Activated CD8-positive, alpha-beta memory T cell treated with anti-CD3 and anti-CD28 coated beads, Interleukin-2, amount 10 ng/mL, durations not matched to agents 7 days and 5 days (primary cell): ENCODE data around the gene DUOXA2. TPM values are rescaled to one million over a fixed set of nuclear protein-coding genes. Genes with fewer than 3 reads are reported as not detected.

ENCODE experiments used
- ATAC-seq: fragments of 150-1000 bp; cut with Tn5 transposase; one replicate; pipeline ENCODE4 v1.10.0; 2021; ENCODE audit warnings: moderate library complexity
- CTCF ChIA-PET: fragments of 350-600 bp; sonication (Branson Sonifier 250); formaldehyde crosslinking; loops from one replicate; lab custom pipeline; 2021; ENCODE audit warnings: antibody characterized with exemption; lab: Charles Lee
- DNase-seq: peaks from one replicate; pipeline ENCODE4 v3.0.0-alpha.2; 2020
- H3K27ac Mint-ChIP-seq: one replicate; pipeline ENCODE4 v1.8.0; 2021; ENCODE audit warnings: mild to moderate bottlenecking, mixed read lengths
- H3K27me3 Mint-ChIP-seq: one replicate; pipeline ENCODE4 v1.8.0; 2021; ENCODE audit warnings: mixed read lengths
- H3K36me3 Mint-ChIP-seq: one replicate; pipeline ENCODE4 v1.8.0; 2021; ENCODE audit warnings: mild to moderate bottlenecking, mixed read lengths
- H3K4me1 Mint-ChIP-seq: one replicate; pipeline ENCODE4 v1.8.0; 2021; ENCODE audit warnings: mixed read lengths
- H3K4me3 Mint-ChIP-seq: one replicate; pipeline ENCODE4 v1.8.0; 2021; ENCODE audit warnings: mild to moderate bottlenecking, moderate library complexity, mixed read lengths
- H3K9me3 Mint-ChIP-seq: one replicate; pipeline ENCODE4 v1.8.0; 2022; ENCODE audit warnings: low read depth, mixed read lengths
- total RNA-seq, 2 experiments: library from RNA; stranded (reverse); gene quantifications; one replicate each; pipeline ENCODE4 v1.2.3, GENCODE V29; 2021

DUOXA2 gene
- total RNA-seq, 2 experiments from 2014 or later = not detected

DNA sequence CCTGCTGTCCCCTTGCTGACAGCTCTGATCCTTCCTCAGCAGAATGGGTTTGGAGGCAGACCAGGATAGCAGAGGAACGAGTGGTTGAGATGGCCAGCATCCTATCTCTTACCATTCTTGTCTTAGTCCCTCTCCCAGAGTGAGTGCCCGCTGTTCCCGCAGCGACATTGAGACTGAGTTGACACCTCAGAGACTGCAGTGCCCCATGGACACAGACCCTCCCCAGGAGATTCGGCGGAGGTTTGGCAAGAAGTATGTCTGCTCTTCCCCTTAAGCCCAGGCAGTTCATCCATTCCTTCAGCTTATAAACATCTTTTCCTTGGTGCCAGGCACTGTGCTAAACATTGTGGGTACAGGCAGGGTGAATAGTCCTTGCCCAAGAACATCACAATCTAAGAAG lies 36.9 kb downstream of the DUOXA2 start:
- CTCF ChIA-PET = no interaction called here
- no peak overlapping the region for H3K4me3 Mint-ChIP-seq

DNA sequence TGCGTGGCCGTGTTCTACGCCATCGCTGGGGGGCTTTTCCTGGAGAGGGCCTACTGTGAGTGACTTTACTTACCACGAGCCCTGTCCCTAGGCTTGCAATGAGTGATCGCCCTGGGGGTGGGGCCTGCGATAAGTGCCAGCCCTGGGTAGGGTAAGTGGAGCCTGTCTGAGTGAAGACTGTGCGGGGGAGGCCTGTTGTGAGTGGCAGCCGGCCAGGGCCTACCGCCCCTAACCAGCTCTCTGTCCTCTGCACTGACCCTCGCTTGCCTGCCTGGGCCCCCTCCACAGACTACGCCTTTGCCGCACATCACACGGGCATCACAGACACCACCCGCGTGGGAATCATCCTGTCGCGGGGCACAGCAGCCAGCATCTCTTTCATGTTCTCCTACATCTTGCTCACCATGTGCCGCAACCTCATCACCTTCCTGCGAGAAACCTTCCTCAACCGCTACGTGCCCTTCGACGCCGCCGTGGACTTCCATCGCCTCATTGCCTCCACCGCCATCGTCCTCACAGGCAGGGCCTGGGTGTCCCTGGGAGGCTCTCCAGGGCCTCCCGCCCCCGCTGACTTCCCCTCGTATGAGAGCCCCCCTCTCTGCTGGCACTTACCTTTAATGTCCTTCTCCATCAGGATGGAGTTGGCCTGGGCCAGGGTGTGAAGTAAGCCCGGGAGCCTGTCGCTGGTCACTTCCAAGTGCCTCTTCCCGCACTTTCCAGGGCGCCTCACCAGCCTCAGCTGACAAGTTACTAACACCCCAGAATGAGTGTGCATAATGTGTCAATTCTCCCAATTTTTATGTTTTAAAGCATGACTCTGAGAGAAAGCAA lies 38.1 kb downstream of the DUOXA2 start:
- CTCF ChIA-PET = no interaction called here
- Mint-ChIP-seq H3K4me1 (peaks cover 1% of the 10 kb centered on the region), H3K27ac (no peak overlapping the region), H3K27me3 (no peaks in the 10 kb centered on the region), H3K36me3 (no peaks in the 10 kb centered on the region), H3K9me3 (no peaks in the 10 kb centered on the region), H3K4me3 (no peak overlapping the region)
- ATAC-seq (no peak), DNase-seq (no peak)

More for the DNA sequence above, 36.9 kb downstream of the DUOXA2 start:
- H3K4me1 Mint-ChIP-seq = no peaks in the 10 kb centered on the region
- no peak for DNase-seq
- no peaks in the 10 kb centered on the region for H3K36me3 Mint-ChIP-seq
- H3K27me3 Mint-ChIP-seq = no peaks in the 10 kb centered on the region
- H3K9me3 Mint-ChIP-seq = no peaks in the 10 kb centered on the region
- no peak for ATAC-seq
- H3K27ac Mint-ChIP-seq = no peak overlapping the region

DNA sequence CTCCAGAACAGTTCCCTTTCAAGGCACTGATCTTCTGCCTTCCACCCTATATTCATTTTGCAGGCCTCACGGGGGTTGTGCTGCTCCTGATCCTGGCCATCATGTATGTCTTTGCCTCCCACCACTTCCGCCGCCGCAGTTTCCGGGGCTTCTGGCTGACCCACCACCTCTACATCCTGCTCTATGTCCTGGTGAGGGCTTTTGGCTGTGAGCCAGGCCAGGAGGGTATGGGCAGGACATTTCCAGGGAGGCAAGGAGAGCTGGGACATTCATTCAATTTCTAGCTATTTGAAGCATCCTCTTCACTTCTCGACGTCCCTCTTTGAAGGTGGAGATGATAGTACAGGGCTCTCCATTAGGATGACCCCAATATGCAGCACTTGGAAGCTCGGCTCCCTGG lies 41.6 kb downstream of the DUOXA2 start:
- H3K4me1 Mint-ChIP-seq = peaks cover 8% of the 10 kb centered on the region
- no peaks in the 10 kb centered on the region for H3K27me3 Mint-ChIP-seq
- CTCF ChIA-PET = interaction anchor here (0.8 to 1.2 kb wide), 3 partner anchors 8 to 274 kb away, joined by 3 read pairs; no protein-coding TSS in a partner anchor
- no peak overlapping the region for H3K27ac Mint-ChIP-seq
- no peak overlapping the region for H3K4me3 Mint-ChIP-seq
- no peaks in the 10 kb centered on the region for H3K36me3 Mint-ChIP-seq
- ATAC-seq = no peak
- DNase-seq = no peak
- no peaks in the 10 kb centered on the region for H3K9me3 Mint-ChIP-seq

DNA sequence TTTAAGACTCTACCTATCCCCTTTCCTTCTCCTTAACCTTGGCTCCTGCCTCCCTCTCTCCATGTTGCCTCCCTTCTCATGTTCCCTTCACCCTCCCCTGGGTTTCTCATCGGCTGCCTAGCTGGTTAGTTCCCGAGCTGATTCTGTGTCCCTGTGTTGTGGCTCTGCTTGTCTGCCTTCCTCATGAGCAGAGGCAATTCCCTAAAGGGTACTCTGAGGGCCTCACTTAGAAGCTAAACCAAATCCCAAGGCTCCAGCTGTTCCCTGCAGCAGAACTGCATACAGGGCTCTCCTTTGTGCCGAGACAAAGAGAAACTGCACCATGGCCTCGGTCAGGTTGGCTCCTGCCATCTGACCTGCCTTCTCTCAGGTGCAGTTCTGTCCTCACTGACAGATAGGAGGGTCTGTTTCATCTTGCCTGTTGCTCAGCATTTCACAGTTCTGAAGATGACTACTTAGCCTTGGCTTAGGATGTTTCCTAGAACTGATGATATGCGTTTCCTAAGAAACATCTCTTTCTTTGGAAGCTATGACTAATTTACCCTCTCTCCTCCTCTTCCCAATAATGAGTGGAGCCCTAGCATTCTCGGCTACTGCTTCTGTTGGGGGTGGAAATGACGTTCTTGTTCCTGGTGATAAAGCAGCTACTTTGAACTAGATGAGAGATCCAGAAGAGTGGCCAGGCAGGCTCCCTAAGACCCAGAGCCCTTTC lies 42.8 kb downstream of the DUOXA2 start:
- no peak overlapping the region for H3K27ac Mint-ChIP-seq
- no peaks in the 10 kb centered on the region for H3K27me3 Mint-ChIP-seq
- DNase-seq = no peak
- ATAC-seq = no peak
- H3K4me3 Mint-ChIP-seq = no peak overlapping the region
- H3K36me3 Mint-ChIP-seq = no peaks in the 10 kb centered on the region
- peaks cover 8% of the 10 kb centered on the region for H3K4me1 Mint-ChIP-seq
- H3K9me3 Mint-ChIP-seq = no peaks in the 10 kb centered on the region
- CTCF ChIA-PET = interaction anchor here (0.9 kb wide), 1 partner anchor 273 kb away, joined by 3 read pairs; no protein-coding TSS in a partner anchor

DNA sequence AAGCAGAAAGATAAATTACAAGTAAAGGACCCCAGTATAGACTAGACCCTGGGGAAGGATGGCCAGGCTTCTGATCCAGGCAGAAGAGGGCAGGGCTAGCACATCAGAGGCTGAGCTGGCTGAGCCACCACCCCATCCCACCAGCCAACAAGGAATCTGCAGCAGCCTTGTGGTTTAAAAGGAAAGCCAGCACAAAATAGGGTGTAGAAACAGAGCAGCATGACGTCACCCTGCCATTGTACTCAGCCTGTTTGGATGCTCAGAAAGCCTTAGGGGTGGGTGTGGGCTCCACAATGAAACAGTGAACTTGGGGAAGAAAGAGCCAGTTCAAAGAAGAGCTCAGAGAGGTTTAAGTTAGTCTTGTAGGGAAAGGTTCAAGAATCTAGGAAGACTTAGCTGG lies 43.8 kb downstream of the DUOXA2 start:
- peaks cover 8% of the 10 kb centered on the region for H3K4me1 Mint-ChIP-seq
- no peak overlapping the region for H3K4me3 Mint-ChIP-seq
- no peak overlapping the region for H3K27ac Mint-ChIP-seq
- no peaks in the 10 kb centered on the region for H3K36me3 Mint-ChIP-seq
- no peaks in the 10 kb centered on the region for H3K9me3 Mint-ChIP-seq
- ATAC-seq (peak; percentile 31), DNase-seq (no peak)
- H3K27me3 Mint-ChIP-seq = no peaks in the 10 kb centered on the region
- CTCF ChIA-PET = interaction anchor here (0.5 to 1.6 kb wide), 5 partner anchors 20 to 423 kb away, joined by 3 to 6 read pairs (median 4); no protein-coding TSS in a partner anchor

DNA sequence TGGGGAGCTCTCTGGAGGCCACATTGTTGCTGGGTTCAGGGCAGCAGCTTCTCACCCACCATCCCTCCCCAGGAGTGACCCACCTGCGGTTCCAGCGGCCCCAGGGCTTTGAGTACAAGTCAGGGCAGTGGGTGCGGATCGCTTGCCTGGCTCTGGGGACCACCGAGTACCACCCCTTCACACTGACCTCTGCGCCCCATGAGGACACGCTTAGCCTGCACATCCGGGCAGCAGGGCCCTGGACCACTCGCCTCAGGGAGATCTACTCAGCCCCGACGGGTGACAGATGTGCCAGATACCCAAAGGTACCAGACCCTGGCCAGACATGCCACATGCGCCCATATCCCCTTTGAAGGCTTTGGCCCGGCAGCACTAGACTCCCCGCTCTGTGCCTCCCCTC lies 47.5 kb downstream of the DUOXA2 start:
- H3K36me3 Mint-ChIP-seq = no peaks in the 10 kb centered on the region
- H3K27me3 Mint-ChIP-seq = no peaks in the 10 kb centered on the region
- DNase-seq (no peak), ATAC-seq (no peak)
- H3K4me1 Mint-ChIP-seq = peaks cover 21% of the 10 kb centered on the region
- no peak overlapping the region for H3K27ac Mint-ChIP-seq
- H3K4me3 Mint-ChIP-seq = no peak overlapping the region
- CTCF ChIA-PET = interaction anchor here (1.5 to 12.6 kb wide), 3 partner anchors 43 to 237 kb away, joined by 6 to 258 read pairs (median 34); no protein-coding TSS in a partner anchor
- H3K9me3 Mint-ChIP-seq = no peaks in the 10 kb centered on the region

DNA sequence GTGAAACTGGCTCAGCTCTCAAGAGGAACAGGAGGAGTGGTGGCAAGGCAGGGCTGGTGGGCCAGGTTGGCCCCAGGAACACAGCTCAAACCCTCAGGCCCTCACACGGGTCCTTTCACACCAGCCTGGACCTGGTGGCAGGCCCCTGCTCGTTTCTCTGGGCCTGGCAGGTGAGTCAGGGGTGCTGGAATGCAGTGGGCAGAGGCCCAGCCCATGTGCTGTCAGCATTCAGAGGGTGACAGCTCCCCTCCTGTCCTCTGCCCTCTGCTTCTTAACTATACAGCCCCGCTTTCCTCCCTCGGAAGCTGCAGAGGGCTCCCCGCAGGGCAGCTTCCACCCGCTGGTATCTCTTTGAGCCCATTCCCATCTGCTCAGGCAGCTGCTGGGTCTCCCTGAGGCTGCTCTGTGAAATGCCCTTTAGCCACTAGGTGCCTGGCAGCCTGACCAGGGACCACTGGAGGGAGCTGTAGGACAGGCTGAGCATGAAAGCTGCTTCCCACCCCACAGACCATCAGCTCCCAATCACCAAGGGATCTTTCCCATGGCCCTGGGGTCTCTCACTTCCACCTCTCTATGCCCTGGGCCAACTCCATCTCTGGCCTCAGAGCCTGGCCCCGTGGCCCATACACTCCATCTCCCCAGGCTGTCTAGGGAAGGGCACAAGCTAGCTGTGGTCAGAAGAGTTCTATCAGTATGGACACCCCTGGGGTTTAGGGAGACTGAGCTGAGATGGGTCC lies 48.8 kb downstream of the DUOXA2 start:
- DNase-seq (peak; percentile 79), ATAC-seq (peak; percentile 44)
- Mint-ChIP-seq H3K9me3 (no peaks in the 10 kb centered on the region), H3K27me3 (no peaks in the 10 kb centered on the region), H3K36me3 (no peaks in the 10 kb centered on the region), H3K4me3 (no peak overlapping the region), H3K27ac (no peak overlapping the region), H3K4me1 (peaks cover 18% of the 10 kb centered on the region)
- CTCF ChIA-PET = interaction anchor here (0.7 to 12.6 kb wide), 30 partner anchors 8 to 474 kb away, joined by 3 to 258 read pairs (median 4); a partner anchor contains a TSS

DNA sequence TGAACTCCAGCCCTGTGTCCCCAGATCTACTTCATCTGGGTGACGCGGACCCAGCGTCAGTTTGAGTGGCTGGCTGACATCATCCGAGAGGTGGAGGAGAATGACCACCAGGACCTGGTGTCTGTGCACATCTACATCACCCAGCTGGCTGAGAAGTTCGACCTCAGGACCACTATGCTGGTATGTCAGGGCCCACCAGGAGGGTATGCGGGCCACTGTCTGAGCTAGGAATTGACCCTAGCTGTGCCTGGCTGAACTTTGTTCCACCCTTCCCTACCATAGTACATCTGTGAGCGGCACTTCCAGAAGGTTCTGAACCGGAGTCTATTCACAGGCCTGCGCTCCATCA lies 49.4 kb downstream of the DUOXA2 start:
- CTCF ChIA-PET = interaction anchor here (0.7 to 12.6 kb wide), 28 partner anchors 8 to 474 kb away, joined by 3 to 258 read pairs (median 4); a partner anchor contains a TSS
- Mint-ChIP-seq H3K4me3 (no peak overlapping the region), H3K36me3 (no peaks in the 10 kb centered on the region), H3K27me3 (no peaks in the 10 kb centered on the region), H3K4me1 (peaks cover 15% of the 10 kb centered on the region), H3K27ac (no peak overlapping the region), H3K9me3 (no peaks in the 10 kb centered on the region)
- no peak for DNase-seq
- ATAC-seq = no peak

DNA sequence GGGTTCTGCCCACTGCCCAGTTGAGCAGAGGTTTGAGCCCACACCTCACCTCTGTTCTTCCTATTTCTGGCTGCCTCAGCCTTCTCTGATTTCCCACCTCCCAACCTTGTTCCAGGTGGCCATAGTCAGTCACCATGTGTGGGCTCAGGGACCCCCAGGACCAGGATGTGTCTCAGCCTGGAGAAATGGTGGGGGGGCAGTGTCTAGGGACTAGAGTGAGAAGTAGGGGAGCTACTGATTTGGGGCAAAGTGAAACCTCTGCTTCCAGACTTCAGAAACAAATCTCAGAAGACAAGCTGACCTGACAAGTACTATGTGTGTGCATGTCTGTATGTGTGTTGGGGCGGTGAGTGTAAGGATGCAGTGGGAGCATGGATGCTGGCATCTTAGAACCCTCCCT lies 50.8 kb downstream of the DUOXA2 start:
- ATAC-seq = no peak
- CTCF ChIA-PET = interaction anchor here (0.9 to 12.6 kb wide), 7 partner anchors 13 to 292 kb away, joined by 4 to 258 read pairs (median 10); a partner anchor contains a TSS
- Mint-ChIP-seq H3K27ac (peak overlapping the region; percentile 59), H3K27me3 (no peaks in the 10 kb centered on the region), H3K4me1 (peaks cover 14% of the 10 kb centered on the region), H3K9me3 (no peaks in the 10 kb centered on the region), H3K4me3 (no peak overlapping the region), H3K36me3 (no peaks in the 10 kb centered on the region)
- DNase-seq = no peak

DNA sequence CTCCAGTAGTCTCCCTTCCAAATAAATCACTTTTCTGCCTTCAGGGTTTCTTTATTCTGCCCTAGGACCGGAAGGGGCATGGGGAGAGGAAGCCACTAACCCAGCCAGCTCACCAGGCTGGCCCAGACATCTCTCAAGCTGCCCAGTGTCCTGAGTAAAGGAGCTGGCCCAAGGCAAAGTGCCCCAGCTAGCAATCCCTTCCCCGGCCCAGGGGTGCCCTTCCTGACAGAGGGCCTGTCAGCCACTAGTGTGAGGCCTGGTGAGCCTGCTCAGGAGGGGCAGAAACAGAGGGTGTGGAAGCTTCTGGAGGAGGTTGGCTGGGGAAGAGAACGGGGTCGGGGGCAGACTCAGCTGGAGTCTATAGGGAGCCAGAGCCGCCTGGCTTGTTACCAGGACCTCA lies 51.4 kb downstream of the DUOXA2 start:
- ATAC-seq (no peak), DNase-seq (no peak)
- CTCF ChIA-PET = interaction anchor here (4.5 to 12.6 kb wide), 2 partner anchors 13 to 39 kb away, joined by 60 to 258 read pairs; no protein-coding TSS in a partner anchor
- no peaks in the 10 kb centered on the region for H3K9me3 Mint-ChIP-seq
- H3K27me3 Mint-ChIP-seq = no peaks in the 10 kb centered on the region
- H3K36me3 Mint-ChIP-seq = no peaks in the 10 kb centered on the region
- H3K27ac Mint-ChIP-seq = peak overlapping the region; percentile 80
- H3K4me1 Mint-ChIP-seq = peaks cover 14% of the 10 kb centered on the region
- H3K4me3 Mint-ChIP-seq = peak overlapping the region; percentile 74

DNA sequence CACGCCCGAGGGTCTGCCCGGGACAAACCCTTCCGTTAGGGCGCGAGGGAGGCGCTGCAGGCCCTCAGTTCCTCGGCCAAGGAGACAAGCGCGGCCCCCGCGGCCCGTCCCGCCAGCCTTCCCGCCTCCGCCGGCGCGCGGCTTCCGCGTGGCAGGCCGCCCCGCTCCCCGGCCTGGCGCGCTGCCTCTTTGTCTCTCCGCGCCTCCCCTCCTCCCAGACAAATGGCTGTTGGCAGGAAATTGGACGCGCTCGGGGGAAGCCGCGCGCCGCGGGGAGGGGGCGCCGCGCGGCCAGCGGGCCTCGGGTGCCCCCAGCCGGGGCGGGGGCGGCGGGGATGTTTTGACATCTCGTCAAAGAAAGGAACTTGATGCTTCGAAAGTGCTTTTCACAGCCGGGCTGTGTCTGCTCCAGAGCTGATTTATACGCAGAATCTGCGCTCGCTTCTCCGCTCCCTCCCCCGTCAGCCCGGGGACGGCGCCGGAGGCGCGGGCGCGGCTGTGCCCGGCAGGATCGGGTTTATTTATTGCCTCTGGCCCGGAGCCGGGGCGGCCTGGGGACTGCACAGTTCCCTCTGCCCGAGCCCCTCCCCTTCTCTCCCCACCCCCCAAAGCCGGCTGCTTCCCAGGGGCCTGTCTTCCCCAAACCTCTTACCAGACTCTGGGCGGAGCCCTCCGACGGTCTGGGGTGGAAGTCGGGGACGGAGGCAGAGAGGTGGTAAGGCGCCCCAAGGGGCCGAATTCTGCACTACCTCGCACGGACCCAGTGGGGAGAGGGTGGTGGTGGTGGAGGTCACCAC lies 52.9 kb downstream of the DUOXA2 start:
- H3K4me3 Mint-ChIP-seq = peak overlapping the region; percentile 61
- no peaks in the 10 kb centered on the region for H3K27me3 Mint-ChIP-seq
- peak overlapping the region; percentile 79 for H3K27ac Mint-ChIP-seq
- H3K4me1 Mint-ChIP-seq = peaks cover 14% of the 10 kb centered on the region
- peak; percentile 95 for ATAC-seq
- no peaks in the 10 kb centered on the region for H3K36me3 Mint-ChIP-seq
- H3K9me3 Mint-ChIP-seq = no peaks in the 10 kb centered on the region
- DNase-seq = peak; percentile 92
- CTCF ChIA-PET = interaction anchor here (0.5 to 12.6 kb wide), 15 partner anchors 9 to 420 kb away, joined by 3 to 258 read pairs (median 3); partner anchors contain the start of gene BLOC1S6

DNA sequence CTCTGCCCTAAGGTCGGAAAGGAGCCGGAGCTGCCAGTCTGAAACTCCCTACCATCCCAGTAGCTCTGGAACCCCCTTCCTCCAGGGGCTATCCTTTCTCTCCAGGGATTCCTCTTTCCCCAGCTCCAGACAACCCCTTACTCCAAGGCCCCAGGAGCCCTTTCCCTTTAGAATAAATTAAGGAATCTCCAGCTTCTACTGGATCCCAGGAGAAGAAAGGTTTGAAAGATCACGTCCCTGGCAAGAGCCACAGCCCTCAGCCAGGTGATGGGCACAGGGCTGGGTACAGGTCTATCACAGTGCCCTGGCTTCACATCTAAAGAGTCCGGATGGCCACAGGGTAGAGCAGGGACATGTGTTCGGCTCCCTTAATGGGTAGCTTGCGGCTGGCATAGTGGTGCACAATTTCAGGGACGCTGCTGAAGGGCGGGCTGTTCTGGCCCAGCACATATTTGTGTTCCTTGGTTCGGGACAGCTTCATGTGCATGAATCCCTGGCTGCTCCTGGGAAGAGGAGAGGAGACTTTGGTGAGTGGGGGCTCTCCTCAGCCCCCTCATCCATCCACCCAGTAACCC lies 53.6 kb downstream of the DUOXA2 start:
- no peaks in the 10 kb centered on the region for H3K9me3 Mint-ChIP-seq
- H3K36me3 Mint-ChIP-seq = no peaks in the 10 kb centered on the region
- CTCF ChIA-PET = interaction anchor here (0.5 to 12.6 kb wide), 17 partner anchors 8 to 419 kb away, joined by 3 to 258 read pairs (median 3); partner anchors contain the start of gene BLOC1S6
- no peaks in the 10 kb centered on the region for H3K27me3 Mint-ChIP-seq
- peaks cover 14% of the 10 kb centered on the region for H3K4me1 Mint-ChIP-seq
- ATAC-seq (no peak), DNase-seq (no peak)
- peak overlapping the region; percentile 61 for H3K4me3 Mint-ChIP-seq
- H3K27ac Mint-ChIP-seq = peak overlapping the region; percentile 79
